NCI-H748 (cell line): Measurements from ENCODE around the gene ROPN1L.
"Not testable (repeated sequence)": the region's sequence is repeated elsewhere in the genome, so short reads cannot be mapped to it uniquely, and the experiment has no call there.

Experiments
- DNase-seq: peaks from one replicate; lab custom pipeline; 2025; ENCODE audit not compliant: unreplicated experiment; lab: John Stamatoyannopoulos, UW

The ROPN1L gene

GRCh38 chr5:10441083-10441991, at the start of gene ROPN1L:
TSS of gene ROPN1L (plus strand) at chr5:10441879. CDS start at chr5:10442168, 289 bp downstream.
- peak; percentile 98 for DNase-seq

GRCh38 chr5:10392567-10393328, 48.9 kb upstream of the ROPN1L start:
- DNase-seq = not testable (repeated sequence)

- no peak for DNase-seq
These were observed 48.2 kb upstream of the ROPN1L start for GRCh38 chr5:10393491-10393890.

GRCh38 chr5:10396552-10396951, 45.1 kb upstream of the ROPN1L start:
- no peak for DNase-seq

- DNase-seq = no peak
These were observed 41.8 kb upstream of the ROPN1L start for GRCh38 chr5:10399839-10400238.

GRCh38 chr5:10400411-10400810, 41.3 kb upstream of the ROPN1L start:
- DNase-seq = no peak

GRCh38 chr5:10400831-10401230, 40.8 kb upstream of the ROPN1L start:
- no peak for DNase-seq

GRCh38 chr5:10401498-10401897, 40.2 kb upstream of the ROPN1L start:
- no peak for DNase-seq

- no peak for DNase-seq
These were observed 37.9 kb upstream of the ROPN1L start for GRCh38 chr5:10403829-10404228.

- no peak for DNase-seq
These were observed 35.0 kb upstream of the ROPN1L start for GRCh38 chr5:10406651-10407050.

GRCh38 chr5:10409504-10409903, 32.2 kb upstream of the ROPN1L start:
- DNase-seq = no peak

- DNase-seq = no peak
These were observed 31.0 kb upstream of the ROPN1L start for GRCh38 chr5:10410662-10411061.

- DNase-seq = no peak
These were observed 30.3 kb upstream of the ROPN1L start for GRCh38 chr5:10411336-10411735.

- no peak for DNase-seq
These were observed 24.8 kb upstream of the ROPN1L start for GRCh38 chr5:10416868-10417267.

- no peak for DNase-seq
These were observed 22.9 kb upstream of the ROPN1L start for GRCh38 chr5:10418654-10419345.

- DNase-seq = no peak
These were observed 21.2 kb upstream of the ROPN1L start for GRCh38 chr5:10420468-10420867.

- no peak for DNase-seq
These were observed 20.7 kb upstream of the ROPN1L start for GRCh38 chr5:10420932-10421331.

- no peak for DNase-seq
These were observed 19.6 kb upstream of the ROPN1L start for GRCh38 chr5:10421896-10422691.

GRCh38 chr5:10423022-10423421, 18.7 kb upstream of the ROPN1L start:
- DNase-seq = no peak

- peak; percentile 57 for DNase-seq
These were observed 17.5 kb upstream of the ROPN1L start for GRCh38 chr5:10424124-10424731.
